Ramos (cell line): Measurements from ENCODE around the gene G6PC1.

Source experiments
- in situ Hi-C: fragments of 300-500 bp; cut with MboI; formaldehyde crosslinking; loops from one replicate; pipeline ENCODE4 v1.14.3; 2022; ENCODE audit warnings: low sequenced_read_pairs; ENCODE audit not compliant: unreplicated experiment

Gene G6PC1

DNA sequence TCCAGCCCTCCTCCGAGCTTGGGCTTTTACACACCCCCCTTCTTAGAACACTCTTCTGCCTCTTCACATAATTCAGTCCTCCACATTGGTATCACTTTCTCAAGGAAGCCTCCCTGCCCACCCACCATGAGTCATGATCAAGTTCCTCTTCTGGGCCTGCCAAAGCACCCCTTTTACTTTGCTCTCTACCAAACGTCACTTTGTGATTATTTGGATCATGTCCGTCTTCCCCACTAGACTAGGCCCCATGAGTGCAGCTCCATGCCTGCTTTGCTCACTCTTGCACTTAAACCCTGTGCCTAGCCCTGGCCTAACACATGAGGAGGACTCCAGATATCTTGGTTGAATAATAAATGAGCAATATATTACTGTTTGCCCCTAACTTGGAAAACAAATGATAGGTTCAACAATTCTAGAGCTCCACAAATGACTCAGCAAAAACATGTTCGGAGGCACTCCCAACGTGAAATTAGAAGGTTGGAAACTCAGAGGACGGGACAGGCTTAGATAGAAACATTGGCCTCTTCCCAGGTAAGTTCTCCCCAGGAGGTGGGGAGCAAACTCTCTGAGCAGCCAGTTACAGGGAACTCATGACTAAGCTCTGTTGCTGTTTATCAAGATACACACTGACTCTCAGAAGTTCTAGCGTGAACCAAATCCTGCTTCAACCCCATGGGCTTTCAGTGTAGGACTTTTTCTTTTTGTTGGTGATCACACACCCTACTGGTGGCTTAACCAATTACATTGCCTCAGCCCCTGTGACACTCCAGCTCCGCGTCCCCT is 28.3 kb downstream of the G6PC1 start:
- in situ Hi-C loops = loop anchor here (25.0 kb wide), 1 partner anchor 217 kb away; no protein-coding TSS in a partner anchor

DNA sequence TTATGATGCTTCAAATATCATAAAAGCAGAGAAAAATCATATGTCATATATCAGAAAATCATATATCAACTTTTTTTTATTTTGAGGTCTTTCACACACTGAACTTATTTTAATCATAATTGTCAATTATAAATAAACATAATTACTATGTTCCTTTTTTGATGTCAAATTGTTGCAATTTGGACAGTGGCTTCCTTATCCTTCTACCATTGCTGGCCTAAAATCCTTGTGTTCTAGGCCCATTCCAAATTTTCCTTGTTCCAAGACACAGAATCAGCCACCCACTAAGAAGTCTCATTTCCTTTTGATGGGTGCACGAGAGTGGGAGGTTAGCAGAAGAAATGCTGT is 28.9 kb downstream of the G6PC1 start:
- in situ Hi-C loops = loop anchor here (25.0 kb wide), 1 partner anchor 217 kb away; no protein-coding TSS in a partner anchor

GRCh38 chr17:42937712-42938596 is 37.4 kb downstream of the G6PC1 start:
- in situ Hi-C loops = loop anchor here (10.0 to 25.0 kb wide), 2 partner anchors 103 to 226 kb away; partner anchors contain the start of gene PSME3

- in situ Hi-C loops = loop anchor here (25.0 kb wide), 1 partner anchor 232 kb away; no protein-coding TSS in a partner anchor
Measured at GRCh38 chr17:42944211-42944610, 43.6 kb downstream of the G6PC1 start.

- in situ Hi-C loops = loop anchor here (25.0 kb wide), 1 partner anchor 235 kb away; no protein-coding TSS in a partner anchor
Measured at GRCh38 chr17:42946812-42947211, 46.2 kb downstream of the G6PC1 start.

- in situ Hi-C loops = loop anchor here (10.0 kb wide), 1 partner anchor 55 kb away; no protein-coding TSS in a partner anchor
Measured at GRCh38 chr17:42950044-42950783, 49.6 kb downstream of the G6PC1 start.
